ENCODE results near the gene SCAF4. TPM values are rescaled to one million over a fixed set of nuclear protein-coding genes. Genes with fewer than 3 reads are reported as not detected.

Gene SCAF4
- total RNA-seq, 1 donor from 2014 or later, result 14.2 TPM

DNA sequence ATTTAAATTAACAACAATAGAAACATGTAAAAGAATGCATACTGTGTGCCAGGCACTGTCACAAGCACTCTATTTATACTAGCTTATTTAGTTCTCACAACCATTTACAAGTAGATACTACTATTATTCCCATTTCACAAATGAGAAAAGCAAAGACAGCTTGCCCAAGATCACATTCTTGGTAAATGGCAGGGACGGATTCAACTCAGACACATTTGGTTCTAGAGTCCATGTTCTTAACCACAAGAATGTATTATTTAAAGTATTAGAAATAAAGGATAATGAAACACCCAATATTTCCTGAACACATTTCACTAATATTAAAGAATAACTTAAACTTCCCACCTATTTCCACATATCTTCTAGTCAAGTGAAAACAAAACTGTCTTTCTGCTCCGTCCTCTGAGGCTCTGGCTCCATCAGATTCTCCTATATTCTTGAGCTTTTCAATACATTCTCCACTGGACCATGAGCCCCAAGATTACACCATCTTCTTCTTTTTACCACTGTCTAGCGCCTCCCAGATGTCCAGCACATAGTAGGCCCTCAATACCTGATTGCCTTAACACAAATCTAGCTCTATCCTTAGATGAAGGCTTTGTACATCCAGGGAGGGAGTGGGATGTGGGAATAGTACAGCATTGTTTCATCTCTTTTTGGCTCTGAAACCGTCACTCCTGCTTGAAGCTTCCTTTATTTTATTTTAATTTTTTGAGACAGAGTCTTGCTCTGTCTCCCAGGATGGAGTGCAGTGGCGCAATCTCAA, 43.1 kb downstream of the SCAF4 start:
- DNase-seq (ENCODE audit: low read depth), result no peak
- TF ChIP-seq, protein P1, sequence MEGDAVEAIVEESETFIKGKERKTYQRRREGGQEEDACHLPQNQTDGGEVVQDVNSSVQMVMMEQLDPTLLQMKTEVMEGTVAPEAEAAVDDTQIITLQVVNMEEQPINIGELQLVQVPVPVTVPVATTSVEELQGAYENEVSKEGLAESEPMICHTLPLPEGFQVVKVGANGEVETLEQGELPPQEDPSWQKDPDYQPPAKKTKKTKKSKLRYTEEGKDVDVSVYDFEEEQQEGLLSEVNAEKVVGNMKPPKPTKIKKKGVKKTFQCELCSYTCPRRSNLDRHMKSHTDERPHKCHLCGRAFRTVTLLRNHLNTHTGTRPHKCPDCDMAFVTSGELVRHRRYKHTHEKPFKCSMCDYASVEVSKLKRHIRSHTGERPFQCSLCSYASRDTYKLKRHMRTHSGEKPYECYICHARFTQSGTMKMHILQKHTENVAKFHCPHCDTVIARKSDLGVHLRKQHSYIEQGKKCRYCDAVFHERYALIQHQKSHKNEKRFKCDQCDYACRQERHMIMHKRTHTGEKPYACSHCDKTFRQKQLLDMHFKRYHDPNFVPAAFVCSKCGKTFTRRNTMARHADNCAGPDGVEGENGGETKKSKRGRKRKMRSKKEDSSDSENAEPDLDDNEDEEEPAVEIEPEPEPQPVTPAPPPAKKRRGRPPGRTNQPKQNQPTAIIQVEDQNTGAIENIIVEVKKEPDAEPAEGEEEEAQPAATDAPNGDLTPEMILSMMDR (IDR thresholded peaks at IDR 0.05; ENCODE audit: insufficient read depth, low read length, poor library complexity, severe bottlenecking), result no peak
- no peaks in the 10 kb centered on the region for H3K36me3 ChIP-seq (ENCODE audit: control insufficient read depth, insufficient read depth, low read length)
- no peaks in the 10 kb centered on the region for H3K27me3 ChIP-seq (ENCODE audit: control insufficient read depth, insufficient read depth, low read length)
- no peak overlapping the region for H3K4me3 ChIP-seq (ENCODE audit: low read depth, low read length)

DNA sequence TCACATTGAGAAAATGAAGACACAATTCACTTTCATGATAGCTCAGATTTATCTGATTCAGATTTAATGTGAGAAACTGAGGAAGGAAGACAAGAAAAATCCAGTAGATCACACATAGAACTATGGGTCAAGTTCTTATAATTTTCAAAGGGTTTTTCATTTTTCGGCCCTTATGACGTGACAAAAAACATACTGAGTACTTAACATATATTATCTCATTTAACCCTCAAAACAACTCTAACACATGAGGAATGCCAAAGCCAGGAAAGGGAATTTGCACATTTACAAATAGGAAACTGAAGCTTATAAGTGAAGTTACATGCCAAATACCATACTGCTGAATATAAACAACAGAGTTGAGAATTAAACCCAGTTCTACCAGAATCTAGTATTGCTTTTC, 44.8 kb downstream of the SCAF4 start:
- TF ChIP-seq, protein P1 (IDR thresholded peaks at IDR 0.05; ENCODE audit: insufficient read depth, low read length, poor library complexity, severe bottlenecking), result no peak
- H3K36me3 ChIP-seq (ENCODE audit: control insufficient read depth, insufficient read depth, low read length), result no peaks in the 10 kb centered on the region

DNA sequence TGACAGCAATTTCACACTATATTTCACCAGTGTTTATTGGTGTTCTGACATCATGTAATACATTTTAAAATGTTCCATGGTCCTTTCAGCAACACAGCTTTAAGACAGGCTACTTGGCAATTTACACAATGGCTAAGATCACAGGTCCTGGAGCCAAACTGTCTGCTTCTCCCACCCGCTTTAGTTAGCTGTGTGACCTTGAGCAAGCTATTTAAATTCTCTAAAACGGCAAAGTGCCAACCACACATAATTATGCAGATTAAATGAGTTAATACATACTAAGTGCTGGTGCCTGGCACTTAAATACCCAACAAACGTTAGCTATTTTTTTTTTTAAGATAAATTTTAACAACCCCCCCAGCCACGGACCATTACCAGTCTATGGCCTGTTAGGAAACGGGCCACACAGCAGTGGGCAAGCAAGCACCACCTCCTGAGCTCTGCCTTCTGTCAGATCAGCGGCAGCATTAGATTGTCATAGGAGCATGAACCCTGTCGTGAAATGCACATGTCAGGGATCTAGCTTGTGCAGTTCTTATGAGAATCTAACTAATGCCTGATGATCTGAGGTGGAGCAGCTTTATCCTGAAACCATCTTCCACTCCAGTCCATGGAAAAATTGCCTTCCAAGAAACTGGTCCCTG, 45.5 kb downstream of the SCAF4 start:
- DNase-seq (ENCODE audit: low read depth), result no peak
- Histone ChIP-seq H3K27me3 (ENCODE audit: control insufficient read depth, insufficient read depth, low read length) (no peaks in the 10 kb centered on the region), H3K4me3 (ENCODE audit: low read depth, low read length) (no peak overlapping the region), H3K36me3 (ENCODE audit: control insufficient read depth, insufficient read depth, low read length) (no peaks in the 10 kb centered on the region)
- TF ChIP-seq, protein P1 (IDR thresholded peaks at IDR 0.05; ENCODE audit: insufficient read depth, low read length, poor library complexity, severe bottlenecking), result no peak

More for the DNA sequence above, 44.8 kb downstream of the SCAF4 start:
- no peak overlapping the region for H3K4me3 ChIP-seq (ENCODE audit: low read depth, low read length)
- no peak for DNase-seq (ENCODE audit: low read depth)
- H3K27me3 ChIP-seq (ENCODE audit: control insufficient read depth, insufficient read depth, low read length), result no peaks in the 10 kb centered on the region

DNA sequence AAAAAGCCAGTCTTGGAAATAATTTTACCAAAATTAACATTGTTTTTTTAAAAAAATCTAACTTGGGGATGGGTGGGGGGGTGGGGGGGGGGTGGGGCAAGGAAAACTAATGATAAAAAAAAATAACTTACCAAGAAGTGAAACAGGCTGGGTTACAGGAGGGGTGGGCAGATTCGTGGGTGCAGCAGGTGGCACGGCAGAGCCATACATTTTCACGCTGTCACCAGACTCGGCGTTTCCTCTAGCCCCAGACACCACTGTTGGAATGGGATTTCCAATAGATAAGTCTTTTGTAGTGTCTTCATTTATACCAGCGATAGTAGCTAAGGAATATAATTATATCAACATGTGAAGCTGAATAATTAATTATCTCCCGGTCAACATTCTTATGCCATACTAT, 47.0 kb downstream of the SCAF4 start:
- no peaks in the 10 kb centered on the region for H3K36me3 ChIP-seq (ENCODE audit: control insufficient read depth, insufficient read depth, low read length)
- no peaks in the 10 kb centered on the region for H3K27me3 ChIP-seq (ENCODE audit: control insufficient read depth, insufficient read depth, low read length)
- TF ChIP-seq, protein P1 (IDR thresholded peaks at IDR 0.05; ENCODE audit: insufficient read depth, low read length, poor library complexity, severe bottlenecking), result no peak
- no peak overlapping the region for H3K4me3 ChIP-seq (ENCODE audit: low read depth, low read length)
- DNase-seq (ENCODE audit: low read depth), result no peak

DNA sequence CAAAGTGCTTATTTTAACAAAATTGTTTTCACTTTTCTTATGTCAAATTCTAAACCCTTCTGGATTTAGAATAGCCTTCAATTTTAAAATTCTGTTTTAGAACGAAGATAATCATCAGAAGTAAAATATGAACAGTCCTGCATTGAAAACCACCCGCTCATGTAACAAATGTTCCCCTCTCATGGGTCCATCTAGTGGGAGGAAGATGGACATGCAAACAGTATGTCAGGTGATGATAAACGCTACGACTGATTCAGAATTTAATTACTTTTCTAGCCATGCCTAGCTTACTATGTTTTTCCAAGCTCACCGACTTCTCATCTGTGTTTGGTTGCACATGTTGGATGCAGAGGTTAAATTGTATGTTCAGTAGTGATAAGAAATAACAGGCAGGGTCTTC, 48.9 kb downstream of the SCAF4 start:
- DNase-seq (ENCODE audit: low read depth), result no peak
- TF ChIP-seq, protein P1 (IDR thresholded peaks at IDR 0.05; ENCODE audit: insufficient read depth, low read length, poor library complexity, severe bottlenecking), result no peak
- H3K36me3 ChIP-seq (ENCODE audit: control insufficient read depth, insufficient read depth, low read length), result no peaks in the 10 kb centered on the region
- H3K27me3 ChIP-seq (ENCODE audit: control insufficient read depth, insufficient read depth, low read length), result no peaks in the 10 kb centered on the region
- no peak overlapping the region for H3K4me3 ChIP-seq (ENCODE audit: low read depth, low read length)
